HG02938 (cell line): ENCODE results near the gene COL5A2.
A peak's percentile ranks its signal among the peaks of the same experiment; 100 is the strongest.

Source experiments
- ATAC-seq: cut with Tn5 transposase; IDR thresholded peaks from one replicate; pipeline ENCODE4 v1.9.1; 2021; ENCODE audit warnings: mild to moderate bottlenecking, moderate library complexity; ENCODE audit not compliant: unreplicated experiment

The COL5A2 gene

DNA sequence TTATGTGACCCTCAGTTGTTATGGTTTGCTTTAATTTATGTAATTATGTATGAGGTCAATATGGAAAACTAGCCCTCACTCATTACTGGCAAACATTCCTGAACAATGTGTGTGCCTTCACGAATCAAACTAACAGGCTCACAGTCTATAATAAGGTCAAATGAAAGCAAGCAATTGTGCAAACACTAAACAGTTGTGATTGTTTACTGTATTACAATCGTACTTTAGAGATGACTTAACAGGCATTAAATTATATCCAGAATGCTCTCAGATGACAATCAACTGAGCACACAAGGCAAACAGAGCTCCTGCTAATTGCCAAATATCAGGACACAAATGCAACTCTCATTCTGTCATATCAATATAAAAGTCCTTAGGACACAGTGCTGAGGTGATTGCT lies 29.5 kb downstream of the COL5A2 start:
- ATAC-seq = no peak

DNA sequence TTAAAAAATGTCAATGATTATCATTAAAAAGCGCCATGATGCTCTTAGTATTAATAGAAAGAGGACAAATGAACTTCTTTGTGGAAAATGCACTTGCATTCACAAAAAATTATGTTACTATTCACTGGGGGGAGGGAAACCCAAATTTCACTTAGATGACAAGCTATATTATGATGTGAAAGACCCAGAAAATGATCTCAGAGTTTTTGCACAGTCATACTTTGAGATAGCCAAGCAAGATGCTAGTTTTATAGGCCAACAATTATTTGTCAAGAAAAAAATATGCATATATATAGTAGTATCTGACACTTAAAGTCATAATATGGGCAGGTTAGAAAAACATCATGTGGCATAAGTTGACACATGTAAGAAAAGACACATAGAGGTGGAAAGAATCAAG lies 31.6 kb downstream of the COL5A2 start:
- ATAC-seq = no peak

GRCh38 chr2:189147361-189147760 lies 32.2 kb downstream of the COL5A2 start:
- ATAC-seq = no peak

GRCh38 chr2:189146553-189146952 lies 33.0 kb downstream of the COL5A2 start:
- no peak for ATAC-seq

GRCh38 chr2:189144700-189145211 lies 34.8 kb downstream of the COL5A2 start:
- no peak for ATAC-seq

GRCh38 chr2:189143925-189144324 lies 35.6 kb downstream of the COL5A2 start:
- no peak for ATAC-seq

GRCh38 chr2:189142893-189143759 lies 36.4 kb downstream of the COL5A2 start:
- ATAC-seq = peak; percentile 99

GRCh38 chr2:189138800-189139199 lies 40.8 kb downstream of the COL5A2 start:
- ATAC-seq = no peak

- ATAC-seq = no peak
These were observed 42.0 kb downstream of the COL5A2 start for GRCh38 chr2:189137519-189137918.

GRCh38 chr2:189134485-189134884 lies 45.1 kb downstream of the COL5A2 start:
- ATAC-seq = no peak

- no peak for ATAC-seq
These were observed 47.6 kb downstream of the COL5A2 start for GRCh38 chr2:189131991-189132390.

GRCh38 chr2:189129971-189130370 lies 49.6 kb downstream of the COL5A2 start:
- ATAC-seq = no peak

- ATAC-seq = no peak
These were observed 50.6 kb downstream of the COL5A2 start for GRCh38 chr2:189128970-189129369.

DNA sequence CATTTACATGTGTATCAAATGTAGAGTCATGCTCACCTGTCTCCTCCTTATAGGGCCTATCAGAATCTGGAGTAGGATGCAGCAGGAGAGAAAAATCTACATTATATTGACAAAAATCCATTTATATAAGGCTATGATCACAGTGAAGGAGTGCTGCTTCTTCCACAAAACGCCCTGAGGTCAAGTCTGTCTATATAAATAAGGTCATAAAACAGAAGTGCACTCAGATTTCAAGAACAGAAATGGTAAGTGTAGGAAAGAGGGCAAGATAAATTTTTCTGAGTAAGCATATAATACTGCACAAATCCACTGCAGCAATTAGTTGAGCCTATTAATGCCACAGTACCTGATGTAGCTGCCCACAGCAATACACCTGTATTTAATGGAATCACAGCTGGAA lies 51.8 kb downstream of the COL5A2 start:
- ATAC-seq = no peak

GRCh38 chr2:189125195-189125594 lies 54.4 kb downstream of the COL5A2 start:
- ATAC-seq = no peak

- no peak for ATAC-seq
These were observed 55.4 kb downstream of the COL5A2 start for GRCh38 chr2:189124175-189124574.

DNA sequence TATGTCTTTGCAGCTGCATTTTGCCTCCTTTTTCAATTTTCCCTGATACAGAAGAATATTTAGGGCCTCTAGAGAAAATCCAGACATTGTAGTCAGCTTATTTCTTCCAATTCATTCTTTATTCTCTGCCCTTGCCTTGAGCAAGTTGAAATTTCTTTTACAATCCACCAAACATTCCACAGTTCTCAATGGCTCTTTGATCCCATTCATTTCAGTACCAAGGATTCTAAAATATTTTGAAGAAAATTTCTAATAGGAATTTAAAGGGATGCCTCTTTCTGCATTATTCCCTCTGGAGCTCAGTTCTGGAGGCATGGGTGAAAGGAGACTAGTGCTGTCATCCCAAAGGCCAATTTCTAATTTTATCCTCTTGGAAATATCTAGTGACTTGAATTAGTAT lies 61.2 kb downstream of the COL5A2 start:
- no peak for ATAC-seq

GRCh38 chr2:189116979-189117378 lies 62.6 kb downstream of the COL5A2 start:
- no peak for ATAC-seq

DNA sequence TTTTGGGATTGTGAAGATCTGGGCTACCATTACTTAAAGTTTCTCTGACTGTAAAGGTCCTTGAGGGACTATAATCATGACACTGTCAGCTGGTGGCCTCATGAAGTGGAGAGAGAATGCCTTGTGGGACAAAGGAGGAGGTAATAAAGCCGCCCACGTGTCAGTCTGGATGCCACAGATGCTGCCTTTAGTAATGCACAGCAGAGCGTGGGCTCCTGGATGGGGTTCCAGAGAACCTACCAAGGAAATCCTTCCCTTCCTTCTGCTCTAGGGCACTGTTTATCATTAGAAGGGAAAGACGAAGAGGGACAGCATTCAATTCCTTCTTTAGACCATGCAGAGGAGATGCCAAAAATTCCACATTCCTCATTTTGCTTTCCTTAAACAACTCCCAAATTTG lies 63.5 kb downstream of the COL5A2 start:
- no peak for ATAC-seq

DNA sequence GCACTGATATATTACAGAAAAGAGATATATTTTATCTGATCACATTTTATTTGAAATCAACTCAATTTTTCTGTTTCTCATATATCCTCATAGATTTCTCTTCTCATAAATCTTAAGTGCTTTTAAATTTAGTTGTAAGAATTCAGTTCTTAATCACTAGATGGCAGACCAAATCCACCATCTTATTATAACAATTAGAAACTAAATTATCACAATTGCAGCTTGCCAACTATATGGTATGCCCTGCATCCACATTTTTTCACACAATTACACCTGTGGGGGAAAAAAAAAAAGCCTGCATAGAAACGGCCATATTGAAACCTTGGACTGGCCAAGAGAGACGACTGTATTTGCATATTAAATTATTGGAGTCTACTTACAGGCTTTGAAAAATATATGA lies 64.4 kb downstream of the COL5A2 start:
- ATAC-seq = no peak

- ATAC-seq = no peak
These were observed 65.6 kb downstream of the COL5A2 start for GRCh38 chr2:189113963-189114362.

GRCh38 chr2:189111063-189111715 lies 68.4 kb downstream of the COL5A2 start:
- no peak for ATAC-seq
